CD4-positive, alpha-beta T cell treated with Interferon alpha-2 for 1 hour (primary cell): ENCODE data around the gene UBE4B.
"Not testable (repeated sequence)": the region's sequence is repeated elsewhere in the genome, so short reads cannot be mapped to it uniquely, and the experiment has no call there.

Experiments used
- DNase-seq, 2 donors: peaks; one replicate each; pipeline ENCODE4 v3.0.0-alpha.2; 2020 to 2022

UBE4B gene

DNA sequence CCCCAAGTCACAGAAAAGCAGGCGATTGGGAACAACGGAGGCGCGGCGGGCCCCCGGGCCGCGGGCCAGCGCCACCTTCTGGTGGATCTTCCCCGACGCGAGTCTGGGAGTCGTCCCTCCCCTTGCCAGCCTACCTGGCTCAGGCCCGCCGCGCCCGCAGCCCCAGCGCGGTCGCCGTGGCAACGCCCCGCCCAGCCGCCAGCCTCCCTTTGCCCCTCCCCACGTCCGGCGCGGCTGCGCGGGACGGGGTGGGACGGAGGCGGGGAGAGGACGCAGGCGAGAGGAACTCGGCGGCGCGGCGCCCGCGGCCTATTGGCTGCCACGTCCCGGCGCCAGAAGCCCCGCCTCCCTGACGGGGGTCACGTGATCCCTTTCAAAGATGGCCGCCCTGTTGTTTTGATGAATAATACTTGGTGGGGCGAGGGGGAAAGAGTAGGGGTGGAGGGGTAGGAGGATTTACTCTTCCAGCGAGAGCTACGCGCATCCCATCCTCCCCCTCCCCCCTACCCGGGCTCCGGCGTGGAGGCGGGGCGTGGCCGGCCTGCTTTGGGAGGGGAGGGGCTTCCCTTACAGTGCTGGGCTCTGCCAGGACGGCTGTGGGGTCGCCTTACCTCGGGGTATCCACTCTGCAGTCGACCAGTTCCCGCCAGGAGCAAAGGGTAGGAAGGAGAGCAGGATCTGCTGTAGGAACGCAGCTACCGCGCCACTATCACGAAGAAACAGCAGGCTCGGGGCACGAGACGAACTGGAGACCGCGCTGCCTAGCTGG is at the start of gene UBE4B:
Gene UBE4B (plus strand): TSS at position 369 of the 769 bp plus-strand sequence. CDS start 713 bp downstream, outside the sequence.
- peak; percentile 98 to 99 for DNase-seq

DNA sequence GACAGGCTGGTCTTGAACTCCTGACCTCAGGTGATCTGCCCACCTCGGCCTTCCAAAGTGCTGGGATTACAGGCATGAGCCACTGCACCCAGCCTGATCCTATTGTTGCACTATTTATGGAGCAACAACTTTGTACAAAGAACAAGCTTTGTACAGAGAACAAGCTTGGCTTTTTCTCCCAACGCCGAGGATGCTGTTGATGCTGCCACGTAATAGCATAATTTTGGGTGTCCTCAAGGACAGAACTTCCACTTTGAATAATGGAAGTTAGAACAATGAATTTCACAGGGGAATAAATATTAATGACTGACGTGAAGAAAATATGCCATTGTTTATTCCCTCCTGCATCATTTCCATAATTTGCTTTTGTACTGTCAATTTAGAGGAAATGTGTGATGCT is 48.5 kb upstream of the UBE4B start:
- no peak for DNase-seq

DNA sequence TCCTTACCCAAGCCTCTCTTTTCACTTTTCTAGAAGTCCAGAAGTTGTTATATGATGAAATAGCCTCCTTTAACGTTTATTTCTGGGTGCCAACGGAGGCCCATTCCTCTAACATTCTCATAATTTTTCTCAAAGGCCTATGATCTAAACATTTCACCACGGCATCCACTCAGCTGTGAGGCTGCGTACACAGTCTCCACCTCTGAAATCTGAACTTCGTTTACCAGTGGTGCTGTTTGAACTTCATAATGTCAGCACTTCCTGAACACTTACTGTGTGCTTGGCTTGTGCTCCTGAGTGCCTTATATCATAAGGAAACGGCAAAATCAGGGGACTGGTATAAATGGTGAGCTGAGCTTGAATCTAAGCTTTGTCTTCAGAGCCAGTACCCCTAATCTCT is 47.8 kb upstream of the UBE4B start:
- DNase-seq: no peak

DNA sequence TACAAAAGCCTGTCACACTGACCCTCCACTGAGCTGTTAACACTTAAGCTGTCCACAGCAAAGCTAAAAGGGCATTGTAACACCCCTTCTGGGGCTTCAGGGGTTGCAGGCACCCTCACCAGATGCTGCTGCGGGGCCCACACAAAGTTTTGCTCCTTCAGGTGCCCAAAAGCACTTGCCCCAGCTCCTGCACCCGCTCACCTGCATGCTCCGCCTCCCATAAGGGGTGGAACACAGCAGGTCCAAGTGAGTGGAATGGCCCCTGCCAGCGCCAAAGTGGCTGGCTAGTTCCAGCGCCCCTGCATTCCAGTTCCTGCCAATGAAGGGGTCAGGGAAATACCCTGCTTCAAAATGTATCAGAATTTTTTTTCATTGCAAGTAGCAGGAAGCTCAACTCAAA is 43.0 kb upstream of the UBE4B start:
- DNase-seq: no peak

DNA sequence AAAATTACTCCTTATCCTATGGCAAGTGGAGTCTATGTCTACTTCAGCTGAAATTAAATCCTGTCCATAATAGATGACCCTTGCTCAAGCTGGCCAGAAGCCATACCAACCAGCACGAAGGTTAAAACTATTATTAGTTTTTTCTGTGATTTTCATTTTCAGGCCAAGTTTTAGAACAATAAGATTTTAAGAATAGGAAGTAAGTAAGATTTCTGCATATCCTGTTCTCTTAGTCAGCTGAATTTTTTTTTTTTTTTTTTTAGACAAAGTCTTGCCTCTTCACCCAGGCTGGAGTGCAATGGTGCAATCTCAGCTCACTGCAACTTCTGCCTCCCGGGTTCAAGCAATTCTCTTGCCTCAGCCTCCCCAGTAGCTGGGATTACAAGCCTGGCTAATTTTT is 41.8 kb upstream of the UBE4B start:
- DNase-seq: peak in 1 of 2 donors; percentile 6

DNA sequence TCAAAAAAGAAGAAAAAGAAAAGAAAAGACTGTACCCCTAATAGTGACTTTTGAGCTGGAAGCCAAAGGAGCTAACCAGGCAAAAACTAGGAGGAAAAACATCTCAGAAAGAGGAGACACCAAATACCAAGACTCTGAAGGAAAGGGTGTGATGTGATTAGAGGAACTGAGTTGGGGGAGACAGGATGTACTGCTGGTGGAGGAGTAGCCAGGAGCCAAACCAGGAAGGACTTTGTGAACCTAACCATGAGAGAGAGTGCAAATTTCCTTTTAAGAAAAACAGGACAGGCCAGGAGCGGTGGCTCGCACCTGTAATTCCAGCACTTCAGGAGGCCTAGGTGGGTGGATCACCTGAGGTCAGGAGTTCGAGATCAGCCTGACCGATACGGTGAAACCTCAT is 39.8 kb upstream of the UBE4B start:
- DNase-seq: no peak

DNA sequence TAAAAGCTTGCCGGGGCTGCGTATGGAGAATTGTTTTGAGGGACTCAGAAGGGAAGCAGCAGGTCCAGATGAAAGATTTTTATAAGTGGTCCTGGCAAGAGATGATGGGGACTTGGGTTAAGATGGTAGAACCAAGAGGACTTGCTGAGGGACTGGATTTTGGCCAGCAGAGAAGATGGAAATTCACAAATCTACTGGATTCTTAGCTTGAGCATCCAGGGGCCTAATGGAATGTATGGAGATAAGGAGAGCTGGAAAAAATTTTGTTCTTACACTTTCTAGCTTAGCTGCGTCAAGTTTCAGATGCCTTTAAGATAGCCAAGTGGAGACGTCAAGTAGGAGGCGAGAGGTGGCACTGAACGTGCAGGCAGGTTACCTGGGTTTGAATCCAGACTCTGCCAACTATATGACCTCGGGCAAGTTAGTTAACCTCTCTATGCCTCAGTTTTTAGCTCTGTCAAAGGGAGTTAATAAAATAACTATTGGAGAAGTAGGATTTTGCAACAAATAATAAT is 39.1 kb upstream of the UBE4B start:
- DNase-seq: no peak

DNA sequence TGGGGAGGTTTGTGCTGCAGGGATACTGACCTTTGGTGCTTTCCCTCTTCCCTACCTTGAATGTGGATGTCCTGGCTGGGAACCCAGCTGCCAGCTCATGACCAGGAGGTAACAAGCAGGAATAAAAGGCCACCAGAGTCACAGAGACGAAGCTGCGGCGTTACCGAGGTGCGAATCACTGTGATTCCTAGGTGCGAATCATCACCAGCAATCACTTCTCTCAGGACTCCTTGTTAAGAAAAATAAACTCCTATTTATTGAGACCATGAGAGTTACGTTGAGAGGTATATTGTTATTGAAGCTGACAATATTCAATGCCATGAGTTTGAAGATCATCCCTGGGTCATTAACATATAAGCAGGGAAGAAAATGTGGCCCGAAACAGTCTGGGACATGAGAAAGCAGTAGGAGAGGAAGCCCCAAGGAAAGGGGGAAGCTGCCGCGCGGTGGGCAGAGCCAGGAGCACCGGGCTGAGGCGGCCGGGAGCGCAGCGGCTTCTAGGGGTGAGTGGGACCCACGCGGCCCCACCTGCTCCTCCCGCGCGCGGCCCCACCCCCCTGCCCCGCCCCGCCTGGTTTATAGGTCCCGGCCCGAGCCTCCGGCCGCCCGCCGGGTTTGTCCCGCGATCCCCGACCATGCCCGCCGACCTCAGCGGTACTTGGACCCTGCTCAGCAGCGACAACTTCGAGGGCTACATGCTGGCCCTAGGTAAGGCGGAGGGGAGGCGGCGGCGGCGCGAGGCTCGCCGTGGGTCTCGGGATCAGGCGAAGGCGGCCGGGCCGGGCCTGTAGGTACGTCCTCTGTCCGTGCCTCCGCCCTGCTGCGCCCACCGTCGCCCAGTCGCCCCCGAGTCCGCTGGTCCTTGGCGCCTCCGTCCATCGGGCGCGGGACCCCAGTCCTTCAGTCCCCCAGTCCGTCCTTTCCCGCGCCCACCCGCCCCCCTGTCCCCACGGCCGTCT is 35.9 kb upstream of the UBE4B start, which contains the start of gene RBP7:
Gene RBP7 (plus strand): TSS at position 605 of the 959 bp plus-strand sequence. CDS start 31 bp downstream, at position 636.
- DNase-seq: peak in 1 of 2 donors; percentile 14

DNA sequence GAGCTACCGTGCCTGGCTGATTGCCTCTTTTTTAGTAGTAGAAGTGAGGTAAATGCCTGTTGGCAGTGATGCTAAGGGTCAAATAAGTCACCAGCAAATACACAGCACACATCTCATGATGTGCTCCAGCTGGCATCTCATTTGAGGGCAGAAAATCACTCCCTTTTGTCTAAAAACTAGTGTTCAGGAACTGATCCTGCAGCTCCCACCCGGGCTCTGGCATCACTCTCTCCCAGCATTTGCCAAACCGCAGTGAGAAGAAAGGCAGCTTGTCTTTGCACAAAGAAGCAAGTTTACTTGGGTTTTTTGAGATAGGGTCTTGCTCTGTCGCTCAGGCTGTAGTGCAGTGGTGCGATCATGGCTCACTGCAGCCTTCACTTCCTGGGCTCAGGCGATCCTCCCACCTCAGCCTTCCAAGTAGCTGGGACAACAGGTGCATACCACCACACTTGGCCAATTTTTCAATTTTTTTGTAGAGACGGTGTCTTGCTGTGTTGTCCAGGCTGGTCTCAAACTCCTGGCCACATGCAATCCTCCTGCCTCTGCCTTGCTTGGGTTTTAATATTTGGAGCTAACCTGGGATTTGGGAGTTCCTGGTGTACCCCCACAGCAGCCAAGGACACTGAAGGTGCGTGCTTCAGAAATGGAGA is 31.6 kb upstream of the UBE4B start:
- no peak for DNase-seq

DNA sequence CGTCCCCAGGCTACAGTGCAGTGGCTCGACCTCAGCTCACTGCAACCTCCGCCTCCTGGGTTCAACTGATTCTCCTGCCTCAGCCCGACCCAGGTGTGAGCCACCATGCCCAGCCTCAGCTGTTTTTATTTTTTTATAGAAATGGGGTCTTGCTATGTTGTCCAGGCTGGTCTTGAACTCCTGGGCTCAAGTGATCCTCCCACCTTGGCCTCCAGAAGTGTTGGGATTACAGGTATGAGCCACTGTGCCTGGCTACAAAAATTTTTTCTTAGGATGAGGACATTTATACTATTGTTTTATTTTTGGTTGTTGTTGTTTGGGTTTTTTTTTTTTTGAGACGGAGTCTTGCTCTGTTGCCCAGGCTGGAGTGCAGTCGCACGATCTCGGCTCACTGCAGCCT is 27.5 kb upstream of the UBE4B start:
- not testable (repeated sequence) for DNase-seq

DNA sequence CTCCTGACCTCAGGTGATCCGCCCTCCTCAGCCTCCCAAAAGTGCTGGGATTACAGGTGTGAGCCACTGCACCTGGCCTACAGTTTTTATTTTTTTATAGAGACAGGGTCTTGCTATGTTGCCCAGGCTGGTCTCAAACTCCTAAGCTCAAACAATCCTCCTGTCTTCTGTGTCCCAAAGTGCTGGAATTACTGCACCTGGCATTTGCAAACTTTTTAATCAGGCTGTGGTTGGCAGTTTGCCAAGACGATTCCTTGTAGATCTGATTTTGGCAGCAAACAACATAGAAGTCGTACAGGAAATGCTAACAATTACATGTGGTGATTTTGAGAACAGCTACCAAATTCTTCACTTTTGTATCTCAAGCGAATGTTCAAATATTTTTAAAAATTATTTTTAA is 25.6 kb upstream of the UBE4B start:
- DNase-seq: no peak

DNA sequence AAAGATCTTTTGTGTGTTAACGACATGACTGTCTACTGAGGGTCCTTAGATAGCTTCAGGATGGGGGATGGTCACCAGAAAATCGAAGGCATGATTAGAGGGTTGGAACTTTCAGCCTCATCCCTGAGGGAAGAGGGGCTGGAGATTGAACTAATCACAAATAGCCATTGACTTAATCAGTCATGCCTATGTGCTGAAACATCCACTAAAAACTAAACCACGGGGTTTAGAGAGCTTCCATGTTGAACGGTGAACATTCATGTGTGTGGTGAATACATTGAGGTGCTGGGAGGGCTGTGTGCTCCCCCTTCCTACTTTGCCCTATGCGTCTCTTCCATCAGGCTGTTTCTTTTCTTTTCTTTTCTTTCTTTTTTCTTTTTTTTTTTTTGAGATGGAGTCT is 18.7 kb upstream of the UBE4B start:
- DNase-seq: no peak

DNA sequence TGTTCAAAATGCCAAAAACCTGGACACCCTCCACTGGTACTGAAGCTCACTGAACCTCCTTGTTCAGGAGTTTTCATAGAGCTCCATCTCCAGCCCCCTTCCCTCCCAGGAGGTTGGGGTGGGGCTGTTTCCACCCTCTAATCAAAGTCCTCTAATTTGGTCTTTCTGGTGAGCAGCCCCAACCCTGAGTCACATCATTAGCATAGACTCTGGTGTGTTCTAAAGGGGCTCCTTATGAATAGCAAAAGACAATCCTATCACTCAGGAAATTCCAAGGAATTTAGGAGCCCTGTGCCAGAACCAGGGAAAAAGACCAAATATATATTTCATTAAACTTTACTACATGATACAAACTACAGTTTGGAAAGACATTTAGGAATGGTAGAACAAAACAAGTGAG is 13.2 kb upstream of the UBE4B start:
- DNase-seq: no peak

DNA sequence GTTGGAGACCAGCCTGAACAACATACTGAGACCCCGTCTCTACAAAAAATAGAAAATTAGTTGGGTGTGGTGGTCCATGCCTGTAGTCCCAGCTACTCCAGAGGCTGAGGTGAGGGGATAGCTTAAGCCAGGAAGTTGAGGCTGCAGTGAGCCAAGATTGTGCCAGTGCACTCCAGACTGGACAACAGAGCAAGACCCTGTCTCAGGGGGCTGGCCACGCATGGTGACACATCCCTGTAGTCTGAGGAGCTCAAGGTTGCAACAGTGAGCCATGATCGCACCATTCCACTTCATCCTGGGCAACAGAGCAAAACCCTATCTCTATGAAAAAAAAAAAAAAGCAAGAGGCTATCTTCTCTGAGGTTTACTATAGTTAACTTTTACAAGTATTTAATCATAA is 12.7 kb upstream of the UBE4B start:
- no peak for DNase-seq

DNA sequence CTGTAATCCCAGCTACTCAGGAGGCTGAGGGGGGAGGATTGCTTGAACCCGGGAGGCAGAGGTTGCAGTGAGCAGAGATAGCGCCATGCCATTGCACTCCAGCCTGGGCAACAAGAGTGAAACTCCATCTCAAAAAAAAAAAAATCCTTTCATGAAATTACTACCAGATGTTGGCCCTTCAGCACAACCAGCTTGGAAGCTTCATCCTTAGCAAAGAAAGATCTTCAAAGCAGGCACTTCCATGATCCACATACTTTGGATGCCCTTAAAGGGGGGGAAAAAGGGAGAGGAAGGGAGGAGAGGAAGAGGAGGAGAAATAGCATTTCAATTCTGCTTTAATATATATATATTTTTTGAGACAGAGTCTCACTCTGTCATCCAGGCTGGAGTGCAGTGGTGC is 12.1 kb upstream of the UBE4B start:
- DNase-seq: not testable (repeated sequence)

DNA sequence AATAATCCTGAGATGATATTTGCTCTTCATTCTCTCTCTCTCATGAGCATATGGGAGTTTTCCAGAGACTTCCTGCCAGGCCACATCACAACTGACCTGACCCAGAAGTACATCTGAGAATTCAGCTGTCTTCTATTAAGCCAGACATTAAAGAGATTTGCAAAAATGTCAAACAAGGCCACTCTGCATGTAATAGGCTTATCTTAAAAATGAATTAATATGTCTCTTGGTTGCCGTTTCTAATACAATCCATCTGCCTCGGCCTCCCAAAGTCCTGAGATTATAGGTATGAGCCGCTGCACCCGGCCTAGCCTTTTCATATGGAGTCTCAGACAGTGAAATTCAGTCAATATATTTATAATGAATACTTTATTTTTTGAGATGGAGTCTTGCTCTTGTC is 10.8 kb upstream of the UBE4B start:
- not testable (repeated sequence) for DNase-seq

DNA sequence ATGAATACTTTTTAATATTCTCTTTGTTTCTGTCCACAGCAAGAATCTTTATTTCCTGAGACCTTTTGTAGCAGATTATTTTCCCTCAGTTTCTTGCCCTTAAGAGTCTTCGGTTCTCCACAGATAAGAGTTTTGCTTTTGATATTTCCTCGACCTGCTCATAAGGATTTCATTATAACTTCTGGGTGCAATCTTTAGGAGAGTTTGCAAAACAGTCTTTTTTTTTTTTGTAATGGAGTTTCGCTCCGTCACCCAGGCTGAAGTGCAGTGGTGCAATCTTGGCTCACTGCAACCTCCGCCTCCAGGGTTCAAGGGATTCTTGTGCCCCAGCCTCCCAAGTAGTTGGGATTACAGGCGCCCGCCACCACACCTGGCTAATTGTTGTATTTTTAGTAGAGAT is 10.1 kb upstream of the UBE4B start:
- no peak for DNase-seq

DNA sequence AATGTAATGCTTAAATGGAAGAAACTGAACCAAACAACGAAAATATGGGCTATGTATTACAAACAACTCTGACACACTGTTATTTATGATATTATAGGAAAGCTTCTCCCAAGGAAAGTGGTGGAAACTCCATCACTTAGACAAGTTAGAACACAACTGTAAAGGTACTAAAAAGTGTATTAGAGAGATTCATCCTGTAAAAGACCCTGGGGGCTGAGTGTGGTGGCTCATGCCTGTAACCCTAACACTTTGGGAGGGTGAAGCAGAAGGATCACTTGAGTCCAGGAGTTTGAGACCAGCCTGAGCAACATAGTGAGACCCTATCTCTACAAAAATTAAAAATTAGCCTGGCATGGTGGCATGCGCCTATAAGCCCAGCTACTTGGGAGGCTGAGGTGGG is 7.4 kb upstream of the UBE4B start:
- DNase-seq: no peak

DNA sequence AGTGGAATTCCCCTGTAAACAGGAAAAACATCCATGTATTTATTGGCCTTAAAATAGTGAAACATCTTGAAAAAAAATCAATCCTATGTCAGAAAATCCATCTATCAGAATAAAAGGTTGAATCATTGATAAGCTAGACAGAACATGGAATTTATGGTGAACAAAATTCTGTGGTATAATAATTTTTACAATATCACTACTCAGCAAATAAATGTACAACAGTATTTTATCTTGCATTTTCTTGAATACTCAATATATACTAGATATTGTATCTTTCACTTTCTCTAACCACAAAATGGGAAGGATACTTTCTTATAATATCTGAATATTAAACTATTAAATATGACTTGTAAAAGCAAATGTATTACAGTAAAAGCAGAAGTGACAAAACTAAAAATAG is 5.7 kb upstream of the UBE4B start:
- DNase-seq: no peak

DNA sequence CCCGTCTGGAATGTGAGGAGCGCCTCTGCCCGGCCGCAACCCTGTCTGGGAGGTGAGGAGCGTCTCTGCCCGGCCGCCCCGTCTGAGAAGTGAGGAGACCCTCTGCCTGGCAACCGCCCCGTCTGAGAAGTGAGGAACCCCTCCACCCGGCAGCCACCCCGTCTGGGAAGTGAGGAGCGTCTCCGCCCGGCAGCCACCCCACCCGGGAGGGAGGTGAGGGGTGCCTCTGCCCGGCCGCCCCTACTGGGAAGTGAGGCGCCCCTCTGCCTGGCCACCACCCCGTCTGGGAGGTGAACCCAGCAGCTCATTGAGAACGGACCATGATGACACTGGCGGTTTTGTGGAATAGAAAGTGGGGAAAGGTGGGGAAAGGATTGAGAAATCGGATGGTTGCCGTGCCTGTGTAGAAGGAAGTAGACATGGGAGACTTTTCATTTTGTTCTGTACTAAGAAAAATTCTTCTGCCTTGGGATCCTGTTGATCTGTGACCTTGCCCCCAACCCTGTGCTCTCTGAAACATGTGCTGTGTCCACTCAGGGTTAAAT is 3.7 kb upstream of the UBE4B start:
- peak in 1 of 2 donors; percentile 14 for DNase-seq

DNA sequence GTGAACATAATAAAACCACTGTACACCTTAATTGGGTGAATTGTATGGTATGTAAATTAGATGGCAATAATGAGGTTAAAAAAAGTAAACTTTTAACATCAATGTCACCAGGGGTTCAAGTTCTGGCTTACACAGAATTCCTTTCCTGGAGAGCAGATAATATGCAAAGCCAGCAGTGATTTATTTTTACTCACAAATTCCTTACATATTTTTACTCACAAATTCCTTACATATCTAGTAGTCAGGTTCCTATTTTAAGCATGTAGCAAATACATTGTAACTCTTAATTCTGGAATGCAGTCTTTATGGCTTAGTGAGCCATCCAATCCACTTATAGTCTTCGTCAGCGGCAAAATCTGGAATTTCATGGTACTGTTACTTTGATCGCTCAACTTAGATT is 1.3 kb upstream of the UBE4B start:
- DNase-seq: no peak

DNA sequence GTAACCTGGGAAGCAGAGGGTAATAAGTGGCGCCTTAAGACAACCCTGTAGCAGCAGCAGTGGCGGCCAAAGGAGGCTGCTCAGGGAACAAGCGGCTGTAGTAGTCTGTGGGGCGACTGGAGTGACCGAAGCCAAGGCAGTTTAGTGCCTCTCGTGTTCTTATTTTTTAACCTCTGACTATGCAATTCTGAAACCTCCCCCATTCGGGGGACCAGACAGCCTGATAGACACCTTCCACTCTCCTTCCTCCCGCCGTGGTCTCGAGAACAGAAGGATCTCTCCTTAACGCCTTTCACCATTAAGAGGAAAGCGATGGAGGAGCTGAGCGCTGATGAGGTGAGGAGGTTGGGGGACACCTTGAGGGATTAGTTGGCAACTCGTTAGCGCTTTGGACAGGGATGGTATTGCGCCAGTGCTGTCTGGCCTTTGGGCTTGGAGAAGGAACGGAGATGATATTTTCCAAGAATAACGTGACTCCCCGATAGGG is 644 bp downstream of the UBE4B start:
- DNase-seq: no peak

DNA sequence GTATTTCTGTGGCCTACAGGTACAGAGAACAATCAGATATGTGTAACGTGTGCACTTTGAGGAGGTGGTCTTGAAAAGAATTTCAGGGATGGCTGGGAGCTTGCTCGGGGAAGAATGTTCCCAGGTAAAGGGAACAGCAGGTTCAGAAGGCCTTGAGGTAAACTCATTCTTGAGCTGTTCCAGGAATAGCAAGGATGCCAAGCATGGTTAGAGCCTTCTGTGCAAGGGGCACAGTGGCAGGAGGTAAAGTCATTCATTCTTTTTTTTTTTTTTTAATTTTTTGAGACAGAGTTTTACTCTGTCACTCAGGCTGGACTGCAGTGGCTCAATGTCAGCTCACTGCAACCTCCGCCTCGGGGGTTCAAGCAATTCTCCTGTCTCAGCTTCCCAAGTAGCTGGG is 10.0 kb downstream of the UBE4B start:
- DNase-seq: no peak
